CD14-positive monocyte (primary cell): ENCODE data around the gene HCN2. TPM values are rescaled to one million over a fixed set of nuclear protein-coding genes. Genes with fewer than 3 reads are reported as not detected.
A peak's percentile ranks its signal among the peaks of the same experiment; 100 is the strongest.
"Not testable (repeated sequence)": the region's sequence is repeated elsewhere in the genome, so short reads cannot be mapped to it uniquely, and the experiment has no call there.

ENCODE experiments used
- DNase-seq, 3 donors: peaks; one replicate each; pipeline ENCODE4 v3.0.0-alpha.2; 2011 to 2022
- H2AFZ ChIP-seq: 2 replicates; pipeline ENCODE4 v1.6.0; 2012; ENCODE audit warnings: mild to moderate bottlenecking, low read depth, low read length, inconsistent platforms; ENCODE audit not compliant: insufficient read depth, poor library complexity, severe bottlenecking
- H3K27ac ChIP-seq, 2 donors: 1 replicate in 1 of 2; 2 replicates in 1 of 2; pipeline ENCODE4 v1.5.1; 2012 to 2013; ENCODE audit warnings: low read length in 2 of 2, control low read depth in 1 of 2, inconsistent platforms in 1 of 2, low read depth in 1 of 2, mild to moderate bottlenecking in 1 of 2
- H3K27me3 ChIP-seq, 2 donors: one replicate each; pipeline versions ENCODE4 v1.6.0 to v1.6.1; 2011 to 2013; ENCODE audit warnings: low read length in 2 of 2; ENCODE audit not compliant: control insufficient read depth in 2 of 2, insufficient read depth in 2 of 2
- H3K36me3 ChIP-seq, 2 donors: replicated peaks in 1 of 2; 1 replicate in 1 of 2; 2 replicates in 1 of 2; pipeline versions ENCODE4 v1.5.1 to v1.6.1; 2012 to 2013; ENCODE audit warnings: low read length in 2 of 2, control low read depth in 1 of 2, inconsistent platforms in 1 of 2, mild to moderate bottlenecking in 1 of 2; ENCODE audit not compliant: insufficient read depth in 2 of 2, control insufficient read depth in 1 of 2
- H3K4me1 ChIP-seq, 2 donors: 1 replicate in 1 of 2; 2 replicates in 1 of 2; pipeline versions ENCODE4 v1.5.1 to v1.6.1; 2012 to 2013; ENCODE audit warnings: low read length in 2 of 2, control low read depth in 1 of 2, inconsistent platforms in 1 of 2, mild to moderate bottlenecking in 1 of 2, moderate library complexity in 1 of 2; ENCODE audit not compliant: insufficient read depth in 2 of 2, control insufficient read depth in 1 of 2
- H3K4me2 ChIP-seq: replicated peaks from 2 replicates; pipeline ENCODE3; 2012; ENCODE audit warnings: low read length, moderate library complexity, mild to moderate bottlenecking; ENCODE audit not compliant: poor library complexity, severe bottlenecking; ENCODE audit errors: extremely low read depth
- H3K4me3 ChIP-seq, 3 experiments: fragments of 200-600 bp in 1 of 3; sonication (generic) in 1 of 3; replicated peaks in 1 of 3; 1 replicate in 2 of 3; 2 replicates in 1 of 3; pipeline ENCODE4 v1.5.1; 2011 to 2013; ENCODE audit warnings: low read length in 3 of 3, mild to moderate bottlenecking in 3 of 3, control low read depth in 2 of 3, low read depth in 2 of 3, inconsistent platforms in 1 of 3, moderate library complexity in 1 of 3
- H3K79me2 ChIP-seq: 2 replicates; pipeline ENCODE4 v1.6.0; 2012; ENCODE audit warnings: mild to moderate bottlenecking, control low read depth, inconsistent platforms, low read length, moderate library complexity; ENCODE audit not compliant: insufficient read depth
- H3K9ac ChIP-seq: 2 replicates; pipeline ENCODE4 v1.6.0; 2017; ENCODE audit warnings: low read length, mild to moderate bottlenecking; ENCODE audit not compliant: insufficient read depth, poor library complexity, severe bottlenecking
- H3K9me3 ChIP-seq, 2 donors: replicated peaks in 1 of 2; 1 replicate in 1 of 2; 2 replicates in 1 of 2; pipeline versions ENCODE4 v1.5.1 to v1.6.1; 2012 to 2013; ENCODE audit warnings: low read length in 2 of 2, control low read depth in 1 of 2; ENCODE audit not compliant: control insufficient read depth in 1 of 2, insufficient read depth in 1 of 2
- H4K20me1 ChIP-seq: 2 replicates; pipeline ENCODE4 v1.6.0; 2012; ENCODE audit warnings: mild to moderate bottlenecking, low read length, control low read depth, moderate library complexity; ENCODE audit not compliant: insufficient read depth
- H3K27ac Mint-ChIP-seq, 7 donors: one replicate each; pipeline ENCODE4 v1.8.0; 2020; ENCODE audit warnings: mild to moderate bottlenecking in 7 of 7, mixed read lengths in 7 of 7, moderate library complexity in 6 of 7, inconsistent platforms in 2 of 7
- H3K27me3 Mint-ChIP-seq, 3 donors: one replicate each; pipeline ENCODE4 v1.8.0; 2021 to 2022; ENCODE audit warnings: low read depth in 3 of 3, mild to moderate bottlenecking in 3 of 3, mixed read lengths in 3 of 3, moderate library complexity in 3 of 3, inconsistent platforms in 1 of 3
- H3K36me3 Mint-ChIP-seq, 2 donors: one replicate each; pipeline ENCODE4 v1.8.0; 2020; ENCODE audit warnings: mixed read lengths in 2 of 2, inconsistent platforms in 1 of 2, mild to moderate bottlenecking in 1 of 2
- H3K4me1 Mint-ChIP-seq: one replicate; pipeline ENCODE4 v1.8.0; 2020; ENCODE audit warnings: mild to moderate bottlenecking, mixed read lengths
- H3K4me3 Mint-ChIP-seq, 2 donors: one replicate each; pipeline ENCODE4 v1.8.0; 2020; ENCODE audit warnings: mild to moderate bottlenecking in 2 of 2, mixed read lengths in 2 of 2, moderate library complexity in 1 of 2
- H3K9me3 Mint-ChIP-seq, 7 donors: one replicate each; pipeline ENCODE4 v1.8.0; 2020 to 2022; ENCODE audit warnings: mixed read lengths in 7 of 7, mild to moderate bottlenecking in 6 of 7, moderate library complexity in 6 of 7, inconsistent platforms in 2 of 7
- WGBS: methylation state at CpG from one replicate; pipeline ENCODE4 v1.1.5; 2013; ENCODE audit warnings: missing lambda C conversion rate; ENCODE audit not compliant: insufficient coverage; 5-methylcytosine and 5-hydroxymethylcytosine counted together
- intact Hi-C, 2 donors: fragments of 100-400 bp; cut with micrococcal nuclease; formaldehyde crosslinking; loops; one replicate each; pipeline versions ENCODE4 v1.15.0 to v1.15.1; 2023
- polyA plus RNA-seq, 3 donors: library from polyadenylated mRNA; depleted of rRNA in 1 of 3; unstranded in 2 of 3; stranded (reverse) in 1 of 3; fragments of 300-500 nt in 2 of 3; fragments of >200 nt in 1 of 3; fragmentation: Illumina TruSeq in 2 of 3; gene quantifications; 1 replicate in 2 of 3; 2 replicates in 1 of 3; pipeline ENCODE4 v1.2.3, GENCODE V29; 2012 to 2021
- TF ChIP-seq, protein P1 (sequence below): fragments of 200-600 bp; IDR thresholded peaks from one replicate; pipeline ENCODE4 v1.8.0; 2022; ENCODE audit warnings: antibody characterized with exemption, mild to moderate bottlenecking

Gene HCN2
- polyA plus RNA-seq, 3 donors = 0.21 TPM; not detected in 2

DNA sequence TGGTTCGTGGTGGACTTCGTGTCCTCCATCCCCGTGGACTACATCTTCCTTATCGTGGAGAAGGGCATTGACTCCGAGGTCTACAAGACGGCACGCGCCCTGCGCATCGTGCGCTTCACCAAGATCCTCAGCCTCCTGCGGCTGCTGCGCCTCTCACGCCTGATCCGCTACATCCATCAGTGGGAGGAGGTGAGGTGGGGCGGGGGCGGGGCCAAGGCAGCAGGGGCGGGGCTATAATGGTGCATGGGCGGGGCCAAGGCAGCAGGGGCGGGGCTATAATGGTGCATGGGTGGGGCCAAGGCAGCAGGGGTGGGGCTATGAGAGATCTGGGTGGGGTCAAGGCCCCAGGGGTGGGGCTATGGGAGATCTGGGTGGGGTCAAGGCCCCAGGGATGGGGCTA, 14.1 kb downstream of the HCN2 start:
- H3K79me2 ChIP-seq, H3K4me2 ChIP-seq, intact Hi-C loops, H4K20me1 ChIP-seq, H2AFZ ChIP-seq, H3K36me3 Mint-ChIP-seq, H3K4me1 Mint-ChIP-seq, H3K4me1 ChIP-seq, H3K9ac ChIP-seq, H3K27me3 ChIP-seq, H3K36me3 ChIP-seq, H3K27ac Mint-ChIP-seq, DNase-seq, H3K4me3 ChIP-seq, H3K27ac ChIP-seq, H3K4me3 Mint-ChIP-seq: not testable (repeated sequence)
- peaks cover 0 to 15% of the 10 kb centered on the region in 2 donors for H3K9me3 ChIP-seq
- 95% methylated on average over 4 of the region's 20 CpGs for WGBS
- peaks cover 2 to 20% (median 11%) of the 10 kb centered on the region in 7 donors for H3K9me3 Mint-ChIP-seq
- H3K27me3 Mint-ChIP-seq = peaks cover 9 to 11% (median 10%) of the 10 kb centered on the region in 3 donors

DNA sequence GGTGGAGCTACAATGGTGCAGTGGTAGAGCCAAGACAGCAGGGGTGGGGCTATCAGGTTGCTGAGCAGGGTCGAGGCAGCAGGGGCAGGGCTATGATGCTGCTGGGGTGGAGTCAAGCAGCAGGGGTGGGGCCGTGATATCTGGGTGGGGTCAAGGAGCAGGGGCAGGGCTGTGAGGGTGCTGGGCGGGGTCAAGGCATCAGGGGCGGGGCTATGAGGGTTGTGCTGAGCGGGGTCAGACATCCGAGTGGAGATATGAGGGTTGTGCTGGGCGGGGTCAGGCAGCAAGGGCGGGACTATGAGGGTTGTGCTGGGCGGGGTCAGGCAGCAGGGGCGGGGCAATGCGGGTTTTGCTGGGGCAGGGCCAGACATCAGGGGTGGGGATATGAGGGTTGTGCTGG, 14.7 kb downstream of the HCN2 start:
- Histone ChIP-seq H3K27me3 (no peaks in the 10 kb centered on the region), H3K36me3 (no peaks in the 10 kb centered on the region), H3K4me3 (no peak overlapping the region), H3K4me1 (peaks cover 12 to 14% of the 10 kb centered on the region in 2 donors), H4K20me1 (no peaks in the 10 kb centered on the region), H3K79me2 (no peaks in the 10 kb centered on the region), H3K4me2 (no peak overlapping the region), H2AFZ (no peak overlapping the region), H3K9me3 (peaks cover 0 to 15% of the 10 kb centered on the region in 2 donors), H3K27ac (no peak overlapping the region), H3K9ac (no peak overlapping the region)
- Mint-ChIP-seq H3K4me1 (peaks cover 7% of the 10 kb centered on the region), H3K27me3 (peaks cover 4 to 12% (median 10%) of the 10 kb centered on the region in 3 donors), H3K9me3 (peaks cover 2 to 20% (median 11%) of the 10 kb centered on the region in 7 donors), H3K27ac (no peak overlapping the region), H3K36me3 (no peaks in the 10 kb centered on the region), H3K4me3 (no peak overlapping the region)
- WGBS = 93% methylated on average over 9 of the region's 11 CpGs
- intact Hi-C loops = no loop called here
- DNase-seq = peak in 2 of 3 donors; percentile 12 to 21
- TF ChIP-seq, protein P1, sequence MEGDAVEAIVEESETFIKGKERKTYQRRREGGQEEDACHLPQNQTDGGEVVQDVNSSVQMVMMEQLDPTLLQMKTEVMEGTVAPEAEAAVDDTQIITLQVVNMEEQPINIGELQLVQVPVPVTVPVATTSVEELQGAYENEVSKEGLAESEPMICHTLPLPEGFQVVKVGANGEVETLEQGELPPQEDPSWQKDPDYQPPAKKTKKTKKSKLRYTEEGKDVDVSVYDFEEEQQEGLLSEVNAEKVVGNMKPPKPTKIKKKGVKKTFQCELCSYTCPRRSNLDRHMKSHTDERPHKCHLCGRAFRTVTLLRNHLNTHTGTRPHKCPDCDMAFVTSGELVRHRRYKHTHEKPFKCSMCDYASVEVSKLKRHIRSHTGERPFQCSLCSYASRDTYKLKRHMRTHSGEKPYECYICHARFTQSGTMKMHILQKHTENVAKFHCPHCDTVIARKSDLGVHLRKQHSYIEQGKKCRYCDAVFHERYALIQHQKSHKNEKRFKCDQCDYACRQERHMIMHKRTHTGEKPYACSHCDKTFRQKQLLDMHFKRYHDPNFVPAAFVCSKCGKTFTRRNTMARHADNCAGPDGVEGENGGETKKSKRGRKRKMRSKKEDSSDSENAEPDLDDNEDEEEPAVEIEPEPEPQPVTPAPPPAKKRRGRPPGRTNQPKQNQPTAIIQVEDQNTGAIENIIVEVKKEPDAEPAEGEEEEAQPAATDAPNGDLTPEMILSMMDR = no peak

DNA sequence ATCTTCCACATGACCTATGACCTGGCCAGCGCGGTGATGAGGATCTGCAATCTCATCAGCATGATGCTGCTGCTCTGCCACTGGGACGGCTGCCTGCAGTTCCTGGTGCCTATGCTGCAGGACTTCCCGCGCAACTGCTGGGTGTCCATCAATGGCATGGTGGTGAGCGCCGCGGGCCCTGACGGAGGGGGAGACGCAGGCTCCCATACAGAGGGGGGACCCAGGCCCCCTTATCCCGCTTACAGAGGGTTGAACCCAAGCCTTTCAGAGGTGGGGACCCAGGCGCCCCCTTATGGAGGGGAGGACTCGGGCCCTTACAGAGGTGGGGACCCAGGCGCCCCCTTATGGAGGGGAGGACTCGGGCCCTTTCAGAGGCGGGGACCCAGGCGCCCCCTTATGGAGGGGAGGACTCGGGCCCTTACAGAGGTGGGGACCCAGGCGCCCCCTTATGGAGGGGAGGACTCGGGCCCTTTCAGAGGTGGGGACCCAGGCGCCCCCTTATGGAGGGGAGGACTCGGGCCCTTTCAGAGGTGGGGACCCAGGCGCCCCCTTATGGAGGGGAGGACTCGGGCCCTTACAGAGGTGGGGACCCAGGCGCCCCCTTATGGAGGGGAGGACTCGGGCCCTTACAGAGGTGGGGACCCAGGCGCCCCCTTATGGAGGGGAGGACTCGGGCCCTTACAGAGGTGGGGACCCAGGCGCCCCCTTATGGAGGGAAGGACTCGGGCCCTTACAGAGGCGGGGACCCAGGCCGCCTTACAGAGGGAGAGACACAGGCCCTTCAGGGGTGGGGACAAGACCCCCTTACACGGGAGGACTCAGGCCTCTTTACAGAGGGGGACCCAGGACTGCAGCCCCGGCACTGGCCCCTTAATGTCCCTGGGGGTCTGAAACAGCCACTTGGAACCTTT, 15.6 kb downstream of the HCN2 start:
- H3K27ac ChIP-seq, H3K36me3 Mint-ChIP-seq, H3K36me3 ChIP-seq, H3K27me3 ChIP-seq, H3K79me2 ChIP-seq, DNase-seq, H2AFZ ChIP-seq, H3K4me3 Mint-ChIP-seq, H3K9ac ChIP-seq, H4K20me1 ChIP-seq, H3K27ac Mint-ChIP-seq, H3K4me2 ChIP-seq, H3K4me3 ChIP-seq, intact Hi-C loops: not testable (repeated sequence)
- Mint-ChIP-seq H3K9me3 (peaks cover 2 to 20% (median 11%) of the 10 kb centered on the region in 7 donors), H3K27me3 (peaks cover 2 to 17% (median 7%) of the 10 kb centered on the region in 3 donors), H3K4me1 (peaks cover 11% of the 10 kb centered on the region)
- peaks cover 22 to 23% of the 10 kb centered on the region in 2 donors for H3K4me1 ChIP-seq
- H3K9me3 ChIP-seq = peaks cover 0 to 15% of the 10 kb centered on the region in 2 donors
- WGBS = 71% methylated on average over 10 of the region's 34 CpGs
